IMR-90 (cell line): ENCODE results near the gene ISCA2. TPM values are rescaled to one million over a fixed set of nuclear protein-coding genes. Genes with fewer than 3 reads are reported as not detected.
"Not testable (repeated sequence)": the region's sequence is repeated elsewhere in the genome, so short reads cannot be mapped to it uniquely, and the experiment has no call there.

ENCODE experiments used
- ATAC-seq: fragments of 200-7000 bp; cut with Tn5 transposase; 2 replicates; pipeline ENCODE4 v1.9.1; 2020; ENCODE audit warnings: low read depth, mild to moderate bottlenecking, moderate library complexity
- BruUV-seq: library from RNA; stranded (reverse); fragments of 400-500 nt; replicated peaks from 2 replicates; lab custom pipeline; 2021; lab: Mats Ljungman, UMichigan
- CTCF ChIA-PET: fragments of 300-600 bp; formaldehyde crosslinking; extraction: SDS; loops from one replicate; lab custom pipeline; 2021; ENCODE audit warnings: antibody characterized with exemption; lab: Yijun Ruan, JAX
- POLR2A ChIA-PET: fragments of 300-600 bp; sonication (Branson Sonifier 250); formaldehyde crosslinking; loops from one replicate; lab custom pipeline; 2022; ENCODE audit warnings: antibody characterized with exemption; ENCODE audit not compliant: unreplicated experiment; lab: Charles Lee
- DNase-seq: peaks from one replicate; pipeline ENCODE4 v3.0.0; 2013
- H2AFZ ChIP-seq: replicated peaks from 2 replicates; pipeline ENCODE3; 2013; ENCODE audit warnings: low read length, mild to moderate bottlenecking; ENCODE audit not compliant: poor library complexity
- H2AK5ac ChIP-seq: 2 replicates; pipeline ENCODE4 v1.6.1; 2013; ENCODE audit warnings: low read depth, low read length, inconsistent platforms
- H2AK9ac ChIP-seq: replicated peaks from 2 replicates; pipeline ENCODE3; 2013; ENCODE audit warnings: mild to moderate bottlenecking, low read depth, low read length, moderate library complexity; ENCODE audit not compliant: poor library complexity
- H2BK120ac ChIP-seq: 2 replicates; pipeline ENCODE4 v1.6.1; 2013; ENCODE audit warnings: low read depth, low read length, inconsistent platforms
- H2BK15ac ChIP-seq: 3 replicates; pipeline ENCODE4 v1.6.1; 2013; ENCODE audit warnings: low read depth, low read length, inconsistent platforms
- H2BK20ac ChIP-seq: 2 replicates; pipeline ENCODE4 v1.6.1; 2013; ENCODE audit warnings: low read depth, mild to moderate bottlenecking, inconsistent platforms, low read length, moderate library complexity
- H2BK5ac ChIP-seq: 2 replicates; pipeline ENCODE4 v1.6.1; 2013; ENCODE audit warnings: mild to moderate bottlenecking, low read depth, low read length, inconsistent platforms; ENCODE audit not compliant: poor library complexity, severe bottlenecking
- H3K14ac ChIP-seq: replicated peaks from 2 replicates; pipeline ENCODE4 v1.6.1; 2013; ENCODE audit warnings: low read depth, low read length, inconsistent platforms
- H3K18ac ChIP-seq: 2 replicates; pipeline ENCODE4 v1.6.1; 2013; ENCODE audit warnings: low read depth, low read length, control low read depth
- H3K23ac ChIP-seq: 2 replicates; pipeline ENCODE4 v1.6.1; 2013; ENCODE audit warnings: low read depth, low read length, inconsistent platforms
- H3K27ac ChIP-seq: 2 replicates; pipeline ENCODE4 v1.5.1; 2013; ENCODE audit warnings: mild to moderate bottlenecking, control low read depth, low read length; ENCODE audit not compliant: insufficient read depth
- H3K27me3 ChIP-seq: 2 replicates; pipeline ENCODE4 v1.6.1; 2013; ENCODE audit warnings: low read length; ENCODE audit not compliant: control insufficient read depth, insufficient read depth
- H3K36me3 ChIP-seq: 2 replicates; pipeline ENCODE4 v1.6.1; 2013; ENCODE audit warnings: low read length, mixed read lengths; ENCODE audit not compliant: control insufficient read depth, insufficient read depth
- H3K4ac ChIP-seq: 2 replicates; pipeline ENCODE4 v1.6.1; 2013; ENCODE audit warnings: low read depth, low read length, inconsistent platforms
- H3K4me1 ChIP-seq: 2 replicates; pipeline ENCODE4 v1.6.1; 2013; ENCODE audit warnings: low read length, mixed read lengths; ENCODE audit not compliant: control insufficient read depth, insufficient read depth
- H3K4me2 ChIP-seq: 2 replicates; pipeline ENCODE4 v1.6.1; 2013; ENCODE audit warnings: low read depth, mild to moderate bottlenecking, control low read depth, low read length, moderate library complexity
- H3K4me3 ChIP-seq: 2 replicates; pipeline ENCODE4 v1.5.1; 2013; ENCODE audit warnings: low read depth, mild to moderate bottlenecking, control low read depth, low read length, moderate library complexity; ENCODE audit not compliant: insufficient read depth
- H3K56ac ChIP-seq: 2 replicates; pipeline ENCODE4 v1.6.1; 2013; ENCODE audit warnings: low read length, inconsistent platforms; ENCODE audit not compliant: insufficient read depth; ENCODE audit errors: extremely low read depth
- H3K79me1 ChIP-seq, 2 experiments: 2 replicates each; pipeline ENCODE4 v1.6.1; 2013; ENCODE audit warnings: low read length in 2 of 2, inconsistent platforms in 1 of 2, low read depth in 1 of 2
- H3K9ac ChIP-seq: 2 replicates; pipeline ENCODE4 v1.6.1; 2013; ENCODE audit warnings: low read depth, low read length, control low read depth
- H3K9me1 ChIP-seq: 2 replicates; pipeline ENCODE4 v1.6.1; 2013; ENCODE audit warnings: low read length, inconsistent platforms; ENCODE audit not compliant: insufficient read depth
- H3K9me3 ChIP-seq: 2 replicates; pipeline ENCODE4 v1.6.1; 2013; ENCODE audit warnings: low read length; ENCODE audit not compliant: control insufficient read depth, insufficient read depth
- H4K20me1 ChIP-seq: 2 replicates; pipeline ENCODE4 v1.6.1; 2013; ENCODE audit warnings: low read length, inconsistent platforms; ENCODE audit not compliant: insufficient read depth
- H4K5ac ChIP-seq: 2 replicates; pipeline ENCODE4 v1.6.1; 2013; ENCODE audit warnings: mild to moderate bottlenecking, low read depth, low read length, control low read depth
- H4K8ac ChIP-seq, 2 experiments: 2 replicates each; pipeline ENCODE4 v1.6.1; 2013; ENCODE audit warnings: low read depth in 2 of 2, low read length in 2 of 2, control low read depth in 1 of 2, inconsistent platforms in 1 of 2
- H4K91ac ChIP-seq: 2 replicates; pipeline ENCODE4 v1.6.1; 2013; ENCODE audit warnings: low read depth, low read length, inconsistent platforms; ENCODE audit not compliant: insufficient read depth
- WGBS, 2 experiments: methylation state at CpG; one replicate each; pipeline versions ENCODE4 v1.1.5 to v1.1.7; 2013; ENCODE audit warnings: missing lambda C conversion rate in 2 of 2; ENCODE audit not compliant: insufficient read length in 1 of 2; ENCODE audit errors: extremely low coverage in 2 of 2; 5-methylcytosine and 5-hydroxymethylcytosine counted together
- dilution Hi-C: fragments of 300-500 bp; cut with HindIII; formaldehyde crosslinking; loops from one replicate; pipeline ENCODE4 v1.14.3; 2018; ENCODE audit warnings: low sequenced_read_pairs; ENCODE audit not compliant: unreplicated experiment
- in situ Hi-C: fragments of 300-500 bp; cut with MboI; formaldehyde crosslinking; loops from 3 replicates; pipeline ENCODE4 v1.14.3; 2019; ENCODE audit warnings: low sequenced_read_pairs, inconsistent platforms, mixed read lengths
- intact Hi-C: fragments of 100-400 bp; cut with micrococcal nuclease; formaldehyde crosslinking; loops from 2 replicates; pipeline ENCODE4 v1.10.0; 2022
- polyA plus RNA-seq, 3 experiments: library from polyadenylated mRNA; depleted of rRNA; stranded (reverse); fragments of >200 nt; gene quantifications; 2 replicates each; pipeline ENCODE4 v1.2.3, GENCODE V29; 2012; ENCODE audit warnings: low replicate concordance in 1 of 3
- total RNA-seq: library from RNA; depleted of rRNA; stranded (reverse); fragments of >200 nt; gene quantifications from 2 replicates; pipeline ENCODE4 v1.2.3, GENCODE V29; 2012

ISCA2 gene
- total and polyA plus RNA-seq, 2 of the 4 experiments (the other 2 are of a cell fraction): 5.4 to 25.7 TPM

- H3K27ac ChIP-seq, H2BK15ac ChIP-seq, H4K5ac ChIP-seq, H3K4ac ChIP-seq, H2BK5ac ChIP-seq, in situ Hi-C loops, H3K9ac ChIP-seq, H2BK20ac ChIP-seq, H3K9me1 ChIP-seq, BruUV-seq, H3K9me3 ChIP-seq, H3K4me3 ChIP-seq, H2AK5ac ChIP-seq, H4K91ac ChIP-seq, H4K20me1 ChIP-seq, H4K8ac ChIP-seq, H3K23ac ChIP-seq, H2BK120ac ChIP-seq, H3K14ac ChIP-seq, H3K79me1 ChIP-seq, H2AFZ ChIP-seq, dilution Hi-C loops, H3K27me3 ChIP-seq, intact Hi-C loops, H3K18ac ChIP-seq, H3K4me1 ChIP-seq, POLR2A ChIA-PET, CTCF ChIA-PET, H3K56ac ChIP-seq, DNase-seq, ATAC-seq, H3K4me2 ChIP-seq, H3K36me3 ChIP-seq, H2AK9ac ChIP-seq: not testable (repeated sequence)
- 100% methylated on average over 1 of the region's 3 CpGs; no CpG with 5 or more reads in 1 of the 2 experiments for WGBS, 2 experiments
These were observed 42.8 kb downstream of the ISCA2 start for GRCh38 chr14:74536336-74536735.
